Fibroblast of the aortic adventitia (primary cell): Measurements from ENCODE around the gene NPM1. TPM values are rescaled to one million over a fixed set of nuclear protein-coding genes. Genes with fewer than 3 reads are reported as not detected.

Experiments
- DNase-seq: peaks from one replicate; pipeline ENCODE4 v3.0.0-alpha.2; 2010; ENCODE audit warnings: low read depth
- H3K4me3 ChIP-seq: 2 replicates; pipeline ENCODE4 v1.5.1; 2011; ENCODE audit warnings: low read depth, mild to moderate bottlenecking, control low read depth, low read length, moderate library complexity
- total RNA-seq: library from RNA; depleted of rRNA; stranded (reverse); fragments of >200 nt; gene quantifications from 2 replicates; pipeline ENCODE4 v1.2.3, GENCODE V29; 2012; ENCODE audit warnings: low replicate concordance
- TF ChIP-seq, protein P1 (sequence below): IDR thresholded peaks from 2 replicates; pipeline ENCODE4 v1.5.1; 2011; ENCODE audit warnings: mild to moderate bottlenecking, low read length, control low read depth, inconsistent platforms; ENCODE audit not compliant: insufficient read depth

NPM1 gene
- total RNA-seq, 1 donor, result 1,373 TPM

DNA sequence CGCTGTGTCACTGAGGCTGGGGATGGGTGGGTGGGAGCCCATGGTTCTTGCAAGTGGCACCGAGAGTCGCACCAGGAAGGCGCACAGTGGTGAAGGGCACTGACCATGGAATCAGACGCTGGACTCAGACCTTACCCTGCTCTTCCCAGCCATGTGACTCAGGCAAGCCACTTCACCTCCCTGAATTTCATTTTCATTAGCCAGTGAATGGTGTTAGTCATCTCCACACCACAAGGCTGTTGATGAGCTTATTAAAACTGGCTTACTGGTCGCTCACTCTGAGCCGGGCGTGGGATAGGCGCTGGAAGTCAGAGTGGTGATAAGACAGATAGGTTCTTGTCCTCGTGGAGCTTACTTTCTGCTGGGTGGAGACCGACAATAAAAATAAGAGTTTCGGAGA, 56.9 kb downstream of the NPM1 start:
- TF ChIP-seq, protein P1, sequence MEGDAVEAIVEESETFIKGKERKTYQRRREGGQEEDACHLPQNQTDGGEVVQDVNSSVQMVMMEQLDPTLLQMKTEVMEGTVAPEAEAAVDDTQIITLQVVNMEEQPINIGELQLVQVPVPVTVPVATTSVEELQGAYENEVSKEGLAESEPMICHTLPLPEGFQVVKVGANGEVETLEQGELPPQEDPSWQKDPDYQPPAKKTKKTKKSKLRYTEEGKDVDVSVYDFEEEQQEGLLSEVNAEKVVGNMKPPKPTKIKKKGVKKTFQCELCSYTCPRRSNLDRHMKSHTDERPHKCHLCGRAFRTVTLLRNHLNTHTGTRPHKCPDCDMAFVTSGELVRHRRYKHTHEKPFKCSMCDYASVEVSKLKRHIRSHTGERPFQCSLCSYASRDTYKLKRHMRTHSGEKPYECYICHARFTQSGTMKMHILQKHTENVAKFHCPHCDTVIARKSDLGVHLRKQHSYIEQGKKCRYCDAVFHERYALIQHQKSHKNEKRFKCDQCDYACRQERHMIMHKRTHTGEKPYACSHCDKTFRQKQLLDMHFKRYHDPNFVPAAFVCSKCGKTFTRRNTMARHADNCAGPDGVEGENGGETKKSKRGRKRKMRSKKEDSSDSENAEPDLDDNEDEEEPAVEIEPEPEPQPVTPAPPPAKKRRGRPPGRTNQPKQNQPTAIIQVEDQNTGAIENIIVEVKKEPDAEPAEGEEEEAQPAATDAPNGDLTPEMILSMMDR, result no peak
- DNase-seq, result no peak
- no peak overlapping the region for H3K4me3 ChIP-seq

DNA sequence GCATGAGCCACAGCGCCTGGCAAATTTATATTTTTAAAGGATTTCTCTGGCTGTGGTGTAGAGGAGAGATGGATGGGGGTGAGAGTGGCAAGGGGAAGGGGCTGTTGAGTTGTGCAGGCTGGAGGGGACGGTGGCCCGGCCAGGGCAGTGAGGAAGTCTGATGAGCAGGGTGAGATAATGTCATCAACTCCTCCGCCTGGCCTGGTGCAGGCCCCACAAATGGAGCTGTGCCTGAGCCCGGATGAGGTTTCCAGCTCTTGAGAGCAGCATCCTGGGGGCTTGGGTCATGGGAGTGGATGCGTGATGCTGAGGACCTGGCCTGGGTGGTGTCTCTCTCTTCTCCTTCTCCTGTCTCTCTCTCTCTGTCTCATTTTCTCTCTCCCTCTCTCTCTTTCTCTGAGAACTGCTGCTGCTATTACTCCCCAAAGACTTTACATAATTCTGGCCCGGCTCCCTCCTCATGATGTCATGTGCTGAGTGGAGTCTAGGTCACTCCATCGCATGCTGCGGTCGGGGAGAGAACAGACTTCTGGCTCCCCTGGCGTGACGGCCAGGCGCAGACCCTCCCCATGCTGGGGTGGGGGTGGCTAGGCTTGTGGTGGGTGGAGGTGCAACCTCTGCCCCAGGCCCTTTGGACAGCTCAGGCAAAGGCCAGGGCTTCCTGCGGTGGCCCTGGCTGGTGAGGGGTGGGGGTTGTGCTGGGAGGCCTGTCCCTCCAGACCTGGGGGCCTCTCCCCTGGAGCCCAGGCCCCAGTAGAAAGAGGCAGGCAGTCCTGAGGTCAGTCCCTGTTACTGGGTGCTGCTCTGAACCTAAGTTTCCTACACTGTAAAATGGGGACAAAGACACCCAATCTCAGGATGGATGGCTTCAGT, 58.2 kb downstream of the NPM1 start:
- H3K4me3 ChIP-seq, result no peak overlapping the region
- peak; percentile 88 for DNase-seq
- TF ChIP-seq, protein P1, result no peak

DNA sequence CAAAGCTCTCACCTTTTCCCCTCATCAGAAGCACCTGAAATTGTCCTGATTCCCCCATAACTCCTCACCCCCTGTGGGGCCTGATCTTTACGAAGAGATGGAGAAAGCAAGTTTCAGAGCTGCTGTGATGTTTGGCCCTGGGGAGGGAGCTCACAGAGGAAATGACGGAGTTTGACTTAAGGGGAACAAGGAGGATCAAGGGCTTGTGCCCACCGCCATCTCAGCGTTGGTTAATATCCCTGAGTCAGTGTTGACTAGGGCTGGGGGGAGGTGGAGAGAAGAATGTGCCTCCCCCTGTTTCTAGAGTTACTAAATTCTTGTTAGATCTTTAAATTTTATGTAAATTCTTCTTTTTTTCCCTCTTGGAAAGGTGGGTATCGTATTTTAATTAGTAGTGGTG, 59.6 kb downstream of the NPM1 start:
- TF ChIP-seq, protein P1, result no peak
- DNase-seq, result no peak
- no peak overlapping the region for H3K4me3 ChIP-seq

DNA sequence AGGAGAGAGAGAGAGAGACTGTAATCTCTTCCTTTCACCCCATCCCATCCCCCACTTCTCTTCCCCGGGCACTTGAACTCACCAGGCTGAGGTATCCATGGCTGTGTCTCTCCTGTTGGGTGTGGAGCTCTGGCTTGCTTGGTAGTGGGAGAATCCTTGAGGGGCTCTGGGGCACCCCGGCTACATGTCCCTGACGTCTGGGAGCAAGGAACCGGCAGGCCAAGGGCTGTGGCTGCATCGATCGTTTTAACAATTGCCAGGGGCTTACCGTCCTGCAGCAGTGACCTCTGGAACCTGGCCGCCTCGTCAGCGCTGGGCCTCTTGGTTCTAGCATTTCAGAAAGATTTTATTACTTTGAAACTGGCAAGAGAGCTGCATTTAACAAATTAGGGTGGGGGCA, 61.8 kb downstream of the NPM1 start:
- TF ChIP-seq, protein P1, result no peak
- no peak for DNase-seq
- H3K4me3 ChIP-seq, result no peak overlapping the region

DNA sequence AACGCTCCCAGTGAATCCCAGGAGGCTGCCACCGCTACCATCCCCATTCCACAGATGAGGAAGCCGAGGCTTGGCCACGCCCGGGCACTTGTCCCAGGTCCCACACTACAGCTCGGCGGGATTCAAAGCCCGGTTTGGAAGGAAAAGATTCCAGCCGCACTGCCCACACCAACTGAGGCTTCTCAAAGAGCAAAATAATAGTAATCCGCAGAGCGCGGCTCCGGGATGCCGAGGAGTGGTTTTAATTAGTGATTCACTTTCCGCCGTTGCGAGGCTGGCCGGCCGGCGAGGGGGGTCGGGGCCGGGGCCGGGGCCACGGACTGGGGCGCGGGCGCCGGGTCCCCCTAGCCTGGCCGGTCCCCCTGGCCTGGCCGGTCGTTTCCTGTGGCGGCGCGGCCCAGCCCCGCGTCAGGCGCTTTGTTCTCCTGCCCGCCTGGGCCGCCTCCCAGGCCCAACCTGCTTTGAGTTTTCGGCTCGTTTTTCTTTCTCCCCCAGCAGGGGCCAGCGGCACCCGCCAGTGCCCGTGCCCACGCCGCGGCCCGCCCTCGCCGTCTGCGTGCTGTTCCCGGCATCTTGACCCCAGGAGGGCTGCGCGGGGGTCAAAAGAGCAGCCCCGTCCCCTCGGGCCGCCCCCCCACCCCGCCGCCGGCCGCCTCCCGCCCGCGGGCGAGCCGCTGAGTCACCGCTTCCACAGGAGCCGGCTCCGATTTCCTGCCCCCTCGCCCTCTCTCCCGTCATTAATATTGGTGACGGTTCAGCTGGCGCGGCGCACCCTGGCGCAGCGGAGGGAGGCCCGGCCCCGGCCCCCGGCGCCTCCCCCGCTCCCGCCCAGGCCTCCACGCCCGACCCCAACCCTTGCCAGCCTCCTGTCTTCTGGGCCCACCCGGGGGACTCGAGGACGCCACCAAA, 63.0 kb downstream of the NPM1 start:
- peak; percentile 79 for DNase-seq
- TF ChIP-seq, protein P1, result no peak
- H3K4me3 ChIP-seq, result peak overlapping the region; percentile 57

DNA sequence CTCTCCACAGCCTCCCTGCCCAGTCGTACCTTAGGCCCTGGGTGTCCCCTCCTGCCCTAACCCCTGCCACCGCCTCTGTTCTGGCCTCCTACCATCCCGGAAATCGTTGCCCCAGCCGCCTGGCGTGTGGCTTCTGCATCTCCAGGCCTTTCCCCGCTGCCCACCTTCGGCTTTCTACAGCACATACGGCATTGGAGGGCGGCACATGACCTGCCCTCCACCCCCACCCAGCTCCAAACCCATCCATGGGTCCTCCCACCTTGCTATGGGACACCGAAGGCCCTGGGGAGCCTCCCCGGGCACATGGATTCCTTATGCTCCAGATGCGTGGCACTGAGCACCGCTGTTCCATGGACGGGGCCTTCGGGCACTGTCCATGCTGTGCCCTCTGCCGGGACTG, 63.8 kb downstream of the NPM1 start:
- no peak for DNase-seq
- no peak overlapping the region for H3K4me3 ChIP-seq
- TF ChIP-seq, protein P1, result no peak
